Measurements from ENCODE around the gene CUX1.
"Not testable (repeated sequence)": the region's sequence is repeated elsewhere in the genome, so short reads cannot be mapped to it uniquely, and the experiment has no call there.

The CUX1 gene

DNA sequence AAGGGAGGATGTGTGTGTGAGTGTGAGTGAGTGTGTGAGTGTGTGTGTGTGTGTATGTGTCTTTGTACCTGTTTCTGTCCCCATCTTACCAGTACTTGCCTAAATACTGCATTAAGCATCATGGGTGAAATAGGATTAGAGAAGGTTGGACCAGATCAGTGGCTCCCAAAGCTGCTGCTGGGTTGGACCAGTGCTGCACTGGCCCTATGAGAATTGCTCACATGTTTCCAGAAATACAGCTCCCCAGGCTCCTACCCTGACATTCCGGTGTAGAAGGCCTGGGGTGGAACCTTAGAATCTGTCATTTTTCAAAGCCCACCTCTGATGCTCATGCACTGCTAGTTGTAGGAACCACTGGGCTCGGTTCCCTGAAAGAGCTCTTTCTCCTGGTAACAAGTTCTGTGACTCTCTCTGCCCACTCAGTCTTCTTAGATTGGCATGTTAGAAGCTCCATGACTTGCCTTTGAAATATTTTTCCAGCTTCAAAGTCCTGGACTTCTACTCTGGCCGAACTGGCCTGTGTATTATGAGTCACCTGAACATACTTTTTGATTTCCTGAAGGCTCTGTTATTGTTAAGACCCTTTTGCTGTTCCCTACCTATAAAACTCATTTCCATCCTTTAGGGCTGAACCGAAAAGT lies 224.7 kb downstream of the CUX1 start:
- no peaks in the 10 kb centered on the region for H4K20me1 ChIP-seq (ENCODE audit: control insufficient read depth, insufficient read depth, low read depth, low read length)

DNA sequence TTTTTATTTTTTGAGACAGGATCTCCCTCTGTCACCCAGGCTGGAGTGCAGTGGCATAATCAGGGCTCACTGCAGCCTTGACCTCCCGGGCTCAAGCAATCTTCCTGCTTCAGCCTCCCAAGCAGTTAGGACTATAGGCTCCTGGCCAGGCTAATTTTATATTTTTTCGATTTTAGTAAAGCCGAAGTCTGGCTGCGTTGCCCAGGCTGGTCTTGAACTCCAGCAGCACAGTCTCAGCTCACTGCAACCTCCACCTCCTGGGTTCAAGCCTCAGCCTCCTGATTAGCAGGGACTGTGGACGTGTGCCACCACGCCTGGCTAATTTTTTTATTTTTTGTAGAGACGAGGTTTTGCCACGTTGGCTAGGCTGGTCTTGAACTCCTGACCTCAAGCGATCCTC lies 225.4 kb downstream of the CUX1 start:
- peaks cover 42% of the 10 kb centered on the region for H3K36me3 ChIP-seq (ENCODE audit: control insufficient read depth, low read length)
- peak overlapping the region; percentile 77 for H3K4me2 ChIP-seq (ENCODE audit: low read length)
- not testable (repeated sequence) for H4K20me1 ChIP-seq (ENCODE audit: control insufficient read depth, insufficient read depth, low read depth, low read length); H3K27me3 ChIP-seq (ENCODE audit: control insufficient read depth, low read length); H3K9me2 ChIP-seq (replicated peaks; ENCODE audit: control insufficient read depth, low read length); H3K9me3 ChIP-seq (ENCODE audit: control insufficient read depth, insufficient read depth, low read length); H3K4me3 ChIP-seq (ENCODE audit: low read length)
- H3K4me1 ChIP-seq (ENCODE audit: control insufficient read depth, low read length): peaks cover 78% of the 10 kb centered on the region
- peaks cover 94% of the 10 kb centered on the region for H3K79me2 ChIP-seq (ENCODE audit: control insufficient read depth, low read length)
- peak overlapping the region; percentile 76 for H3K27ac ChIP-seq (ENCODE audit: low read depth, low read length)
- H3F3A ChIP-seq (ENCODE audit: control insufficient read depth, insufficient read depth): peaks cover 18% of the 10 kb centered on the region

More for the DNA sequence above, 224.7 kb downstream of the CUX1 start:
- H3F3A ChIP-seq (ENCODE audit: control insufficient read depth, insufficient read depth): peaks cover 18% of the 10 kb centered on the region
- TF ChIP-seq EZH2phosphoT487 (IDR thresholded peaks at IDR 0.05; ENCODE audit: borderline replicate concordance, low read length): no peak
- H3K27me3 ChIP-seq (ENCODE audit: control insufficient read depth, low read length): no peaks in the 10 kb centered on the region
- no peaks in the 10 kb centered on the region for H3K9me2 ChIP-seq (replicated peaks; ENCODE audit: control insufficient read depth, low read length)
- H3K36me3 ChIP-seq (ENCODE audit: control insufficient read depth, low read length): peaks cover 39% of the 10 kb centered on the region
- H3K4me1 ChIP-seq (ENCODE audit: control insufficient read depth, low read length): peaks cover 72% of the 10 kb centered on the region
- no peak overlapping the region; the same call in 1 of the 2 replicates for H3K4me3 ChIP-seq (ENCODE audit: low read length)
- H3K9me3 ChIP-seq (ENCODE audit: control insufficient read depth, insufficient read depth, low read length): no peaks in the 10 kb centered on the region
- H3K27ac ChIP-seq (ENCODE audit: low read depth, low read length): peak overlapping the region; percentile 76
- peak overlapping the region; percentile 7 for H3K4me2 ChIP-seq (ENCODE audit: low read length)
- H3K79me2 ChIP-seq (ENCODE audit: control insufficient read depth, low read length): peaks cover 89% of the 10 kb centered on the region

GRCh38 chr7:102044641-102044983 lies 227.2 kb downstream of the CUX1 start:
- peaks cover 43% of the 10 kb centered on the region for H3K36me3 ChIP-seq (ENCODE audit: control insufficient read depth, low read length)
- TF ChIP-seq CTCF (IDR thresholded peaks at IDR 0.05; ENCODE audit: low read depth, low read length, poor library complexity, severe bottlenecking) (no peak), EZH2phosphoT487 (IDR thresholded peaks at IDR 0.05; ENCODE audit: borderline replicate concordance, low read length) (no peak)
- peaks cover 96% of the 10 kb centered on the region for H3K79me2 ChIP-seq (ENCODE audit: control insufficient read depth, low read length)
- peaks cover 87% of the 10 kb centered on the region for H3K4me1 ChIP-seq (ENCODE audit: control insufficient read depth, low read length)
- peaks cover 7% of the 10 kb centered on the region; the same call in 1 of the 2 replicates for H3F3A ChIP-seq (ENCODE audit: control insufficient read depth, insufficient read depth)
- peak overlapping the region; percentile 77 for H3K4me2 ChIP-seq (ENCODE audit: low read length)
- no peaks in the 10 kb centered on the region for H3K9me2 ChIP-seq (replicated peaks; ENCODE audit: control insufficient read depth, low read length)
- H3K27ac ChIP-seq (ENCODE audit: low read depth, low read length): peak overlapping the region; percentile 76
- H3K9me3 ChIP-seq (ENCODE audit: control insufficient read depth, insufficient read depth, low read length): no peaks in the 10 kb centered on the region
- H4K20me1 ChIP-seq (ENCODE audit: control insufficient read depth, insufficient read depth, low read depth, low read length): 0 out of 2 replicates have a peak, but pooled peaks cover 4% of the 10 kb centered on the region
- H3K27me3 ChIP-seq (ENCODE audit: control insufficient read depth, low read length): no peaks in the 10 kb centered on the region
- peak overlapping the region; percentile 59 for H3K4me3 ChIP-seq (ENCODE audit: low read length)

DNA sequence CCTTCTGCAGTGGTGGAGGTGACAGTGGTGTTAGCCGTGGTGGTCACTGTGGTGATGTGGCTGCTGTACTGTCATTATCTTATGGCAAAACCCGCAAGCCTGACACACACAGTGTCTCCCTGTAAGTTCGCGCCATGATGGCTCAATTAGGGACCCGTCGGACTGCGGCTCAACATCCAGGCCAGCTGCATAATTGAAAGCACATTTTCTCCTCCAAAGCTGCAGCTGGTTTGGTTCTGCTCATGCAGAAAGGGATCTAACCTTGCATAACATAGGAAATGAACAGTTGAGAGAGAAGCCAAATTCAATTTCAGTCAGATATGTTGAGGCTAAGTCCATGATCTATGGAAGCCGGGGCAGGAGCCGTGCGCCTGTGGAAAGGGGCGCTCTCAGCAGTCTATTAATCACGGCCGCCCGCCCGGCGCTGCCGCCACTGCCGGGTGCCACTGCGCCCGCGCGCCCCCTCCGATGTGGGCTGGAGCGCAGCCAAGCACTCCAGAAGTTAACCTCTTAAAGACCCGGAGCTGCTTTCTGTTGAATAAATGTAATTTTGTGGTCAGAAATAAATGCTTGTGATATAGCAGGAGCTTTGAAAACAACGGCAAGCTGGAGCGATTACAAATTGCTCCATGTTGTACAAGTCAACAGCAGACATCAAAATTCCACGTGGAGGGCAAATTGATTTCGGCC lies 227.7 kb downstream of the CUX1 start:
- H3K9me2 ChIP-seq (replicated peaks; ENCODE audit: control insufficient read depth, low read length): no peaks in the 10 kb centered on the region
- H3K27me3 ChIP-seq (ENCODE audit: control insufficient read depth, low read length): no peaks in the 10 kb centered on the region
- H3K79me2 ChIP-seq (ENCODE audit: control insufficient read depth, low read length): peaks cover 96% of the 10 kb centered on the region
- peak overlapping the region; percentile 59 for H3K4me3 ChIP-seq (ENCODE audit: low read length)
- H3K4me2 ChIP-seq (ENCODE audit: low read length): peak overlapping the region; percentile 77
- H3K27ac ChIP-seq (ENCODE audit: low read depth, low read length): peak overlapping the region; percentile 76
- H3K9me3 ChIP-seq (ENCODE audit: control insufficient read depth, insufficient read depth, low read length): no peaks in the 10 kb centered on the region
- 0 out of 2 replicates have a peak, but pooled peaks cover 4% of the 10 kb centered on the region for H4K20me1 ChIP-seq (ENCODE audit: control insufficient read depth, insufficient read depth, low read depth, low read length)
- H3K4me1 ChIP-seq (ENCODE audit: control insufficient read depth, low read length): peaks cover 83% of the 10 kb centered on the region
- peaks cover 7% of the 10 kb centered on the region; the same call in 1 of the 2 replicates for H3F3A ChIP-seq (ENCODE audit: control insufficient read depth, insufficient read depth)
- TF ChIP-seq EZH2phosphoT487 (IDR thresholded peaks at IDR 0.05; ENCODE audit: borderline replicate concordance, low read length): no peak
- TF ChIP-seq CTCF (IDR thresholded peaks at IDR 0.05; ENCODE audit: low read depth, low read length, poor library complexity, severe bottlenecking): no peak
- H3K36me3 ChIP-seq (ENCODE audit: control insufficient read depth, low read length): peaks cover 40% of the 10 kb centered on the region
